Fibroblast of skin of abdomen (primary cell): Measurements from ENCODE around the gene DICER1.
A peak's percentile ranks its signal among the peaks of the same experiment; 100 is the strongest.

ENCODE experiments used
- DNase-seq: peaks from one replicate; pipeline ENCODE4 v3.0.0-alpha.2; 2013

Gene DICER1

GRCh38 chr14:95123891-95124579, 33.3 kb downstream of the DICER1 start:
- no peak for DNase-seq

GRCh38 chr14:95122621-95122945, 34.7 kb downstream of the DICER1 start:
- DNase-seq: no peak

GRCh38 chr14:95121911-95122620, 35.3 kb downstream of the DICER1 start:
- no peak for DNase-seq

DNA sequence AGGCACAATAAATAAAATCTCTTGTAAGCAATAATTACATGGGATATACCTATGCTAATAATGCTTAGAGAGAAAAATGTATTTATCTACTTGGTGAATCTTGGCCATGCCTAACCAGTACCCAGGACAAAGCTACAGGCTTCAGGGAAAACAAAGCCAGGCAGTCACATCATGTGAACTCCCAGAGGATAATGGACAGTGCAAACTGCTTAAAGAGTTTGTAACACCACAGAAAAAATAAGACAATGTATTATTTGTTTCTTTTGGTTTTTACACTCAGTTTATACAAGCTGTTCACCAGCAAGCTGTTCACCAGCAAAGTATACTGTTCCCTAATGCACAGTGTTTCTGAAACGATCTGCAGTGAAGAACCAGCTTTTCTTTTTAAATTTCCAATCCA, 38.0 kb downstream of the DICER1 start:
- DNase-seq: no peak

DNA sequence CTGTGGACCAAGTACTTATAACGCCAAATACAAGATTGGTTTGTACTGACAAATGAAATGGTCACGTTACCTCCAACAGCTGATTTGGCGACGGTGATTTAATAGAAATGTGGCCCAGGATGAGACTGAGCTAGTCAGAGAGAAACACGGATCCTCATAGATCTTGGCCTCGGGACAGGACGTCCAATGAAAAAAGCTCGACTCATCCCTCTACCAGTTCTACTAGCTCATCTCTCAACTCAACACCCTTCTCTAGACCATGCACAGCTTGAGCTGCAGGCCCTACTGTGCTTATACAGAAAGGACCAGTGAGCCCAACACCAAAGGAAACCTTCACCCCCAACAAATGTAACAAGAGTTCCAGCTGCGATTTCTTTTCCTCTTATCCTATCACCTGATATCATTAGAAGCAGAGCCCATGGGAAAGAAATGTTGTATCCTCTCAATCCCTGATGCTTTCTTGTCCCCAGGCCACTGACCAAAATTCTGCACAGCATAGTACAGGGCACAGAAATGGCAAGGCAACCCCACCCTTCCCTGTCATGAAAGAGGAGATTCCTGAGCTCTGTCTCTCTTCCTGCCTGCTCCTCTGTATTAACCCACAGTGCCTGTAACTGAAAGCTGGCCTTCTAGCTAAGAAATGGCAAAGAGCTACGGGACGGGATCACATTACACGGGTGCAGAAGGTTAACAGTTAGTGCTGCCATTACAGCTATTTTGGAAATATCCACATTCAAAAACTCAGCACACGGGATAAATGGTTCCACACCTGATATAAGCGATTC, 39.2 kb downstream of the DICER1 start:
- peak; percentile 9 for DNase-seq

- no peak for DNase-seq
These were observed 43.9 kb downstream of the DICER1 start for GRCh38 chr14:95113476-95113875.

DNA sequence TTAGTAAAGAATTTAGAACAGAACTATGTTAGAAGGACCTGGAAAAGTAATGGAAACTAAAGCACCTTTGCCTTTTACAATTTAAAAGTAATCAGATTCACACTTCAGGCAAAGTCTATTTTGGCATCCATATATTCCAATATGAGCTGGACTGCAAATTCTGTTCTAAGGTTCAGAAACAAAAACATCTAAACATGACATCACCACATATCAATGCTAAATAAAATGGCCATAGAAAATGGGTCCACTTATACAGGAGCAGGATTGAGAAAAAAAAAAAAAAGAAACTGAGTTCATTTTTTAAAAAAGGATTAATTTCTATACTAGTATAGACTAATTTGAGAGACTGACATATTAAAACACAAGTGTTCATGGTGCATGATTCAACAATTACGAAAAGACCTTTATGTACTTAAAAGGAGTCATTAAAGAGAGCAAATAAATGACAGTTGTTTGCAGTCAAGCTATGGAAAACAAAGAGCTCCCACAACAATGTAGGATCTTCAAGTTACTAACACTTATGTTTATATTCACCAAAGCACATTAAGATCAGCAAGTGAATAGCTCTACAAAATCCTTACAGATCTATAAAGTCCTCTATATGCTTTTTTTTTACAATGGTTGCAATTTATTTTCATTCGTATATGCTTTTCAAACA, 45.7 kb downstream of the DICER1 start:
- no peak for DNase-seq

GRCh38 chr14:95110178-95110577, 47.2 kb downstream of the DICER1 start:
- no peak for DNase-seq

- no peak for DNase-seq
These were observed 49.6 kb downstream of the DICER1 start for GRCh38 chr14:95107711-95108110.

- peak; percentile 3 for DNase-seq
These were observed 50.4 kb downstream of the DICER1 start for GRCh38 chr14:95106971-95107370.

GRCh38 chr14:95104911-95105310, 52.4 kb downstream of the DICER1 start:
- no peak for DNase-seq

- no peak for DNase-seq
These were observed 54.7 kb downstream of the DICER1 start for GRCh38 chr14:95102680-95103044.

DNA sequence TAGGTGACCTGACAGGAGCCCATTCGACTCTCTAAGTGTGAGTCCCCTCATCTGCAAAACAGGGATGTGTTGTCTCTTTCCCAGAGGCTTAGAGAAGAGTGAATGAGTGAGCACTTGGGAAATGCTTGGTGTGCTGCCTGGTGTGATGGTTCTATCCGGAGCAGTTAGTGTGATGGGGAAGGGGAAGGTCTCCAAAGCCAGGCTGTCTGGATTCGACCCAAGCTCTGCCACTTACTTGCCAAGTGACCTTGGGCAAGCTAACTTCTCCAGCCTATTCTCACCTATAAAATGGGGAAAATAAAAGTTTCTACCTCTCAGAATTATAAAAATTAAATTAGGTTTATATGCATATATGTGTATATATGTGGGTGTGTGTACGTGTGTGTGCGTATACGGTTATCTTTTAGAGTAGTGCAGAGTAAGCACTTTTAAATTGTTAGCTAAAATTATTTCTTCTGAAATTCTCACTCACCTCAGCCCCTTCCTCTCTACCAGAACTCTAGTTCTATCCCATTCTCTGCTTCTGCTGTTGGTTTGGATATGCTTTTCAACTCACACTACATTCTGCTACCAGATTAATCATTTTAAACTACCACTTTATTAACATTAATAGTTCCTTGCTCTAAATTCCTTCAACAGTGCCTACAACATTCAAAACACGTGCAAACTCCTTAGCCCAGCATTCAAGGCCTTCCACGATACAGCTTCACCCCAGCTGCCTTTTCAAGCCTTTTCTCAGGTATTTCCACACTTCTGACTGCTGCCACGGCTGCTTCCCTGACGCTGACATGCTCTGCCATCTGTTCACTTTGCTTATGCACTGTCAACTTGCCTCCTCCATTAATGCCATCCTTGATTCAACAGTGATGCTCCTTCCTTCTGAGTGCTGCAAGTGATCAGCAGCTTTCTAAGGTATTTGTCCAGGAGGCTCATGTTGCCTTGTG, 55.3 kb downstream of the DICER1 start:
- DNase-seq: no peak

DNA sequence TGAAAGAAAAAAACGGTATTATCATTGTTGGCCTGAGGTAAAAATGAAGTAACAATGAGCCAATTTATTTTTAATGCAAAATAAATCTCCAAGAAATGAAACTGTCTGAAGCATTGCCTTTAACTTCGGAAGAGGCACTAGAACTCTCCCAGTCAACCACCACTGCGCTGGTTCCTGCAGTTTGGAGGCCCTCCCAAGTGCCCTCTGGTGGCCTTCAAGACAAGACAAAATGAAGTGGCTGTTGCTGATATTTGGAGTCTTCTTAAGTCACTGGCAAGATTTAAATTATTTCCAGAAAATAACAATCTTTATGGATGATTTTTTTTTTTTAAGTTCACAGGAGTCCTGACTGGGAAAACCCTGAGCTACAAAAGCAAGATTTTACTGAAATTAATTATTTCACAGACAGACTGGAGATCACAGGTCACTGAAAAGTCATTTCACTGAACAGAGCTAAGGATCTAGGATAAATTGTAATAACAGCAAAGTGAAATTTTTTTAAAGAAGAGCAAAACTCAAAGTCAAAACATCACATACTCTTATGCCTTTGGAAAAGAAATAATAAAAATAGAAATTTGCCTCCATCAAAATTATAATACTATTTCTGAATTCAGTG, 58.2 kb downstream of the DICER1 start:
- peak; percentile 73 for DNase-seq

GRCh38 chr14:95097385-95097784, 59.9 kb downstream of the DICER1 start:
- peak; percentile 69 for DNase-seq

DNA sequence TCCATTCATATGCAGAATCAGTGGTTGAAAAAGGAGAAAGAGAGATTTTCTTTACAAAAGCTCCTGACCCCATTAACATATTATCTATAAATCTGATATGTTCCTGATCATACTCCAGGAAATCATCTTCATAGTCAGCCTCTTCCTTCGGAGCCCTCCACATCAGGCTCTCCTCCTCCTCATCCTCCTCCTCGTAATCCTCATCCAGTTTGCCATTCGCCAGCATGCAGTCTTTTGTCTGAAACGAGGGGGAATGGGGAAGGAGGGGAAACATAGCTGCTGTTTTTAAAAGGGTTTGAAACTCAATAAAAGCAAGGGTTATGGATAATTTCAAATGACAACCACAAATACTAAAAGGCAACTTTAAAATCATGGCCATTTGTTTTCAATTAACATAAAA, 60.9 kb downstream of the DICER1 start:
- DNase-seq: no peak

- peak; percentile 11 for DNase-seq
These were observed 61.3 kb downstream of the DICER1 start for GRCh38 chr14:95095996-95096395.

- no peak for DNase-seq
These were observed 64.6 kb downstream of the DICER1 start for GRCh38 chr14:95092723-95093122.

DNA sequence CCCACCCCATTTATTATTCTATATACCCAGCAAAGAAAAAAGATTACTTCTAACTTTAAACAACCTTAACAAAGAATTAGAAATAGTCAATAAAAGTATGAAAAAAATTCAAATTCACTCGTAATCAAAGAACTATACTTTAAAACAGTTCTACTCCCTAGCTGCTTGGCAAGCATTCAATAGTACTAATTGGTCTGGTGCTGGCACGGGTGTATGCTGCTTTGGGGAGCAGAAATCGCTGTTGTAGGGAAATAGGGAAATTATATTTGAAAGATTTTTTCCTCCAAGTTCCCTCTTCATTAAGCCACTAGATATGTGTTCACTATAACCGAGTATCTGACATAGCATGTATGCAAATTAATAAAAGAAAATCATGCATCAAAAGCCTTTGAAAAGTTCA, 65.7 kb downstream of the DICER1 start:
- no peak for DNase-seq

- no peak for DNase-seq
These were observed 68.7 kb downstream of the DICER1 start for GRCh38 chr14:95088665-95089064.

- no peak for DNase-seq
These were observed 69.7 kb downstream of the DICER1 start for GRCh38 chr14:95087619-95088018.

- DNase-seq: no peak
These were observed 72.0 kb downstream of the DICER1 start for GRCh38 chr14:95085321-95085720.
